ENCODE data around the gene DROSHA. TPM values are rescaled to one million over a fixed set of nuclear protein-coding genes. Genes with fewer than 3 reads are reported as not detected.

DROSHA gene
- total and polyA plus RNA-seq, 10 of the 15 experiments (the other 5 are each of a cell fraction or from before 2014, with no cell fraction given), result 27.9 to 55.0 (median 37.6) TPM

DNA sequence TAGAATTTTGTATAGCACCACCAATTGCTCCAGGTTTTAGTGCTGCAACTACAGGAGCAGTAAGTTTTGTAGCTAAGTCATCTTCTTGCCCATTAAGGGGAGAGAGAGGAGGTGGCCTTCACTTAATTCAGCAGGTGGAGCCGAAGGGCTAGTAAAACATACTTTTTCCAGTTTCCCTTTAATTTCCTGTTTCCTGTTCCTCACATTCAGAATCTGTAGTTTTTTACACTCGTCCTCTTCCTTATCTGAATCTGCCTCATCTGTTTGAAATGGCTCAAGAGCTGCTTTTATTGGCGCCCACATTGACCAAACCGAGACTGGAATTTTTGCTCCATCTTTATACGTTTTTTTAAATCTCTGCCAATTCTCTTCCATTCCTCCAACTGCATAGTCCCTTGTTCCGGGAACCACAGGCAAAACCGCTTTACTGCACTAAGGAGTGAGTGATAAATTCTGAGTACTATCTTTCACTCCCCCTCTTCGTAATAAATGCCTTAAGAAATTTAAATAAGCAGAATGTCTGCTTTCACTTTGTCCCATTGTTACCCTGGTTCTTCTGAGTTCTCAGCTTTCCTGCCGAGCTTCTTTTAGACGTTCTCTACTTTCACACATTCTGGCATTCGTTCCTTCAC, 133.9 kb downstream of the DROSHA start:
- H3K4me1 ChIP-seq (ENCODE audit: control insufficient read depth, insufficient read depth, low read length), result no peaks in the 10 kb centered on the region

More for the DNA sequence above, 133.9 kb downstream of the DROSHA start:
- H4K20me1 ChIP-seq (ENCODE audit: control insufficient read depth, insufficient read depth), result no peaks in the 10 kb centered on the region
- ChIA-PET RAD21 (ENCODE audit: unreplicated experiment) (no interaction called here), CTCF (no interaction called here), POLR2A (no interaction called here), SMC1A (ENCODE audit: uncharacterized antibody, unreplicated experiment) (no interaction called here)
- H3K36me3 ChIP-seq (ENCODE audit: control insufficient read depth in 2 of 2, insufficient read depth in 2 of 2, low read length in 1 of 2), result no peaks in the 10 kb centered on the region; a peak in 1 of 4 replicates
- no peak overlapping the region for H3K4me2 ChIP-seq (ENCODE audit: control insufficient read depth, insufficient read depth)
- BruUV-seq (replicated peaks), result no TSS peak
- H3K9ac ChIP-seq (ENCODE audit: control insufficient read depth, insufficient read depth, low read length), result no peak overlapping the region
- no peaks in the 10 kb centered on the region for H3K9me3 ChIP-seq (replicated peaks; ENCODE audit: control insufficient read depth, insufficient read depth, low read length)
- TF ChIP-seq DPF2 (IDR thresholded peaks at IDR 0.05) (no peak), LARP7 (IDR thresholded peaks at IDR 0.05) (no peak), NFYA (IDR thresholded peaks at IDR 0.05; ENCODE audit: borderline replicate concordance, low read depth, low read length) (no peak), CREM (IDR thresholded peaks at IDR 0.05; ENCODE audit: low read depth) (no peak), ZNF24 (IDR thresholded peaks at IDR 0.05) (no peak), NBN (IDR thresholded peaks at IDR 0.05) (no peak), MEF2A (IDR thresholded peaks at IDR 0.05; ENCODE audit: insufficient read depth, low read depth, low read length) (no peak)
- TF ChIP-seq, protein P1, sequence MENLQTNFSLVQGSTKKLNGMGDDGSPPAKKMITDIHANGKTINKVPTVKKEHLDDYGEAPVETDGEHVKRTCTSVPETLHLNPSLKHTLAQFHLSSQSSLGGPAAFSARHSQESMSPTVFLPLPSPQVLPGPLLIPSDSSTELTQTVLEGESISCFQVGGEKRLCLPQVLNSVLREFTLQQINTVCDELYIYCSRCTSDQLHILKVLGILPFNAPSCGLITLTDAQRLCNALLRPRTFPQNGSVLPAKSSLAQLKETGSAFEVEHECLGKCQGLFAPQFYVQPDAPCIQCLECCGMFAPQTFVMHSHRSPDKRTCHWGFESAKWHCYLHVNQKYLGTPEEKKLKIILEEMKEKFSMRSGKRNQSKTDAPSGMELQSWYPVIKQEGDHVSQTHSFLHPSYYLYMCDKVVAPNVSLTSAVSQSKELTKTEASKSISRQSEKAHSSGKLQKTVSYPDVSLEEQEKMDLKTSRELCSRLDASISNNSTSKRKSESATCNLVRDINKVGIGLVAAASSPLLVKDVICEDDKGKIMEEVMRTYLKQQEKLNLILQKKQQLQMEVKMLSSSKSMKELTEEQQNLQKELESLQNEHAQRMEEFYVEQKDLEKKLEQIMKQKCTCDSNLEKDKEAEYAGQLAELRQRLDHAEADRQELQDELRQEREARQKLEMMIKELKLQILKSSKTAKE (IDR thresholded peaks at IDR 0.05; ENCODE audit: low read depth, poor library complexity, severe bottlenecking), result no peak
- TF ChIP-seq, protein P2, sequence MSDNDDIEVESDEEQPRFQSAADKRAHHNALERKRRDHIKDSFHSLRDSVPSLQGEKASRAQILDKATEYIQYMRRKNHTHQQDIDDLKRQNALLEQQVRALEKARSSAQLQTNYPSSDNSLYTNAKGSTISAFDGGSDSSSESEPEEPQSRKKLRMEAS (IDR thresholded peaks at IDR 0.05; ENCODE audit: low read depth, low read length), result no peak
- TF ChIP-seq, protein P3, sequence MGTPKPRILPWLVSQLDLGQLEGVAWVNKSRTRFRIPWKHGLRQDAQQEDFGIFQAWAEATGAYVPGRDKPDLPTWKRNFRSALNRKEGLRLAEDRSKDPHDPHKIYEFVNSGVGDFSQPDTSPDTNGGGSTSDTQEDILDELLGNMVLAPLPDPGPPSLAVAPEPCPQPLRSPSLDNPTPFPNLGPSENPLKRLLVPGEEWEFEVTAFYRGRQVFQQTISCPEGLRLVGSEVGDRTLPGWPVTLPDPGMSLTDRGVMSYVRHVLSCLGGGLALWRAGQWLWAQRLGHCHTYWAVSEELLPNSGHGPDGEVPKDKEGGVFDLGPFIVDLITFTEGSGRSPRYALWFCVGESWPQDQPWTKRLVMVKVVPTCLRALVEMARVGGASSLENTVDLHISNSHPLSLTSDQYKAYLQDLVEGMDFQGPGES (IDR thresholded peaks at IDR 0.05), result no peak
- H2AFZ ChIP-seq (ENCODE audit: control insufficient read depth, low read depth, low read length), result no peak overlapping the region
- no peak overlapping the region for H3K4me3 ChIP-seq
- WGBS (ENCODE audit: insufficient coverage, insufficient replicate concordance, low lambda C conversion rate, missing lambda C conversion rate), result 80% methylated on average over 11 of the region's 11 CpGs
- no peaks in the 10 kb centered on the region for H3K27me3 ChIP-seq (replicated peaks in 1 of 2; ENCODE audit: control insufficient read depth in 2 of 2, insufficient read depth in 2 of 2, low read length in 1 of 2)
- FAIRE-seq (no peak), ATAC-seq (no peak), DNase-seq (ENCODE audit: low read depth, low spot score) (no peak)
- no peaks in the 10 kb centered on the region for H3K79me2 ChIP-seq (ENCODE audit: control insufficient read depth, insufficient read depth, low read length)
- intact Hi-C loops (cut with micrococcal nuclease; ENCODE audit: unreplicated experiment) (no loop called here), in situ Hi-C loops (cut with MboI) (no loop called here)
- no peak overlapping the region for H3K27ac ChIP-seq (ENCODE audit: control insufficient read depth, insufficient read depth)
